ENCODE measurements around the gene CTNNA1. TPM values are rescaled to one million over a fixed set of nuclear protein-coding genes. Genes with fewer than 3 reads are reported as not detected.

The CTNNA1 gene
- total RNA-seq, 3 donors from 2014 or later, result 347 to 457 (median 380) TPM

GRCh38 chr5:138736293-138736692 lies 16.9 kb upstream of the CTNNA1 start:
- Histone ChIP-seq H3K4me1 (ENCODE audit: low read depth) (no peaks in the 10 kb centered on the region), H3K4me3 (no peak overlapping the region), H3K9me3 (no peaks in the 10 kb centered on the region), H3K36me3 (ENCODE audit: low read depth) (no peaks in the 10 kb centered on the region)
- no peak for TF ChIP-seq CTCF (IDR thresholded peaks at IDR 0.05)
- DNase-seq, result no peak
- no peak for ATAC-seq
- intact Hi-C loops (cut with DNase I, micrococcal nuclease), result no loop called here

- intact Hi-C loops (cut with DNase I, micrococcal nuclease), result no loop called here
- ATAC-seq, result no peak
- no peak for DNase-seq
- no peaks in the 10 kb centered on the region for H3K36me3 ChIP-seq (ENCODE audit: low read depth)
- H3K9me3 ChIP-seq, result no peaks in the 10 kb centered on the region
- H3K4me1 ChIP-seq (ENCODE audit: low read depth), result no peaks in the 10 kb centered on the region
- H3K4me3 ChIP-seq, result no peak overlapping the region
- TF ChIP-seq CTCF (IDR thresholded peaks at IDR 0.05), result no peak
These were observed 15.5 kb upstream of the CTNNA1 start for GRCh38 chr5:138737494-138738265.

- no peaks in the 10 kb centered on the region for H3K36me3 ChIP-seq (ENCODE audit: low read depth)
- no peaks in the 10 kb centered on the region for H3K4me1 ChIP-seq (ENCODE audit: low read depth)
- DNase-seq (no peak), ATAC-seq (no peak)
- intact Hi-C loops (cut with DNase I, micrococcal nuclease), result no loop called here
- TF ChIP-seq CTCF (IDR thresholded peaks at IDR 0.05), result no peak
- no peak overlapping the region for H3K4me3 ChIP-seq
- H3K9me3 ChIP-seq, result no peaks in the 10 kb centered on the region
These were observed 14.8 kb upstream of the CTNNA1 start for GRCh38 chr5:138738399-138738798.

GRCh38 chr5:138739938-138740337 lies 13.3 kb upstream of the CTNNA1 start:
- no peak for ATAC-seq
- no peak for TF ChIP-seq CTCF (IDR thresholded peaks at IDR 0.05)
- intact Hi-C loops (cut with DNase I, micrococcal nuclease), result no loop called here

GRCh38 chr5:138743484-138743883 lies 9.7 kb upstream of the CTNNA1 start:
- Histone ChIP-seq H3K9me3 (no peaks in the 10 kb centered on the region), H3K4me3 (no peak overlapping the region), H3K36me3 (ENCODE audit: low read depth) (no peaks in the 10 kb centered on the region), H3K4me1 (ENCODE audit: low read depth) (no peaks in the 10 kb centered on the region)
- DNase-seq, result no peak
- no peak for TF ChIP-seq CTCF (IDR thresholded peaks at IDR 0.05)
- ATAC-seq, result no peak
- intact Hi-C loops (cut with DNase I, micrococcal nuclease), result no loop called here

More at GRCh38 chr5:138739938-138740337, 13.3 kb upstream of the CTNNA1 start:
- no peaks in the 10 kb centered on the region for H3K36me3 ChIP-seq (ENCODE audit: low read depth)
- no peaks in the 10 kb centered on the region for H3K4me1 ChIP-seq (ENCODE audit: low read depth)
- H3K9me3 ChIP-seq, result no peaks in the 10 kb centered on the region
- no peak overlapping the region for H3K4me3 ChIP-seq
- DNase-seq, result no peak

All from mucosa of descending colon (tissue), 3 donors.